ENCODE measurements around the gene RSBN1L.
A peak's percentile ranks its signal among the peaks of the same experiment; 100 is the strongest.

The RSBN1L gene

GRCh38 chr7:77687100-77687746 lies 9.0 kb upstream of the RSBN1L start:
- DNase-seq (ENCODE audit: low read depth): peak; percentile 27
- no peak overlapping the region for H3K4me3 ChIP-seq (ENCODE audit: low read length)
- TF ChIP-seq CTCF (IDR thresholded peaks at IDR 0.05; ENCODE audit: insufficient read depth, low read depth, low read length, missing control alignments): no peak

- TF ChIP-seq CTCF (IDR thresholded peaks at IDR 0.05; ENCODE audit: insufficient read depth, low read depth, low read length, missing control alignments): no peak
- no peak for DNase-seq (ENCODE audit: low read depth)
- no peak overlapping the region for H3K4me3 ChIP-seq (ENCODE audit: low read length)
These were observed 8.5 kb upstream of the RSBN1L start for GRCh38 chr7:77687747-77688144.

- no peak for DNase-seq (ENCODE audit: low read depth)
- no peak for TF ChIP-seq CTCF (IDR thresholded peaks at IDR 0.05; ENCODE audit: insufficient read depth, low read depth, low read length, missing control alignments)
- H3K4me3 ChIP-seq (ENCODE audit: low read length): no peak overlapping the region
These were observed 6.0 kb upstream of the RSBN1L start for GRCh38 chr7:77690289-77690688.

GRCh38 chr7:77691892-77692491 lies 4.3 kb upstream of the RSBN1L start:
- no peak overlapping the region for H3K4me3 ChIP-seq (ENCODE audit: low read length)

GRCh38 chr7:77693830-77694583 lies 2.3 kb upstream of the RSBN1L start:
- no peak for DNase-seq (ENCODE audit: low read depth)
- TF ChIP-seq CTCF (IDR thresholded peaks at IDR 0.05; ENCODE audit: insufficient read depth, low read depth, low read length, missing control alignments): no peak
- H3K4me3 ChIP-seq (ENCODE audit: low read length): peak overlapping the region; percentile 2

More at GRCh38 chr7:77691892-77692491, 4.3 kb upstream of the RSBN1L start:
- DNase-seq (ENCODE audit: low read depth): no peak
- TF ChIP-seq CTCF (IDR thresholded peaks at IDR 0.05; ENCODE audit: insufficient read depth, low read depth, low read length, missing control alignments): no peak

GRCh38 chr7:77696643-77697534 lies 630 bp downstream of the RSBN1L start:
- DNase-seq (ENCODE audit: low read depth): peak; percentile 77

More at GRCh38 chr7:77696643-77697534, 630 bp downstream of the RSBN1L start:
- TF ChIP-seq CTCF (IDR thresholded peaks at IDR 0.05; ENCODE audit: insufficient read depth, low read depth, low read length, missing control alignments): no peak
- H3K4me3 ChIP-seq (ENCODE audit: low read length): peak overlapping the region; percentile 94
